ENCODE data around the gene MVB12B.

The MVB12B gene

GRCh38 chr9:126363847-126364671 is 37.4 kb downstream of the MVB12B start:
- no peak for DNase-seq (ENCODE audit: low read depth)

GRCh38 chr9:126365780-126366179 is 39.2 kb downstream of the MVB12B start:
- DNase-seq (ENCODE audit: low read depth), result no peak

- no peak for DNase-seq (ENCODE audit: low read depth)
These were observed 39.9 kb downstream of the MVB12B start for GRCh38 chr9:126366366-126367011.

- no peak for DNase-seq (ENCODE audit: low read depth)
These were observed 40.5 kb downstream of the MVB12B start for GRCh38 chr9:126367139-126367538.

GRCh38 chr9:126367616-126368015 is 41.0 kb downstream of the MVB12B start:
- DNase-seq (ENCODE audit: low read depth), result no peak

GRCh38 chr9:126368020-126368419 is 41.4 kb downstream of the MVB12B start:
- no peak for DNase-seq (ENCODE audit: low read depth)

GRCh38 chr9:126371007-126371870 is 44.6 kb downstream of the MVB12B start:
- DNase-seq (ENCODE audit: low read depth), result no peak

GRCh38 chr9:126372716-126373115 is 46.1 kb downstream of the MVB12B start:
- DNase-seq (ENCODE audit: low read depth), result no peak

- DNase-seq (ENCODE audit: low read depth), result no peak
These were observed 46.6 kb downstream of the MVB12B start for GRCh38 chr9:126373241-126373640.

GRCh38 chr9:126374366-126374781 is 47.7 kb downstream of the MVB12B start:
- DNase-seq (ENCODE audit: low read depth), result no peak

- no peak for DNase-seq (ENCODE audit: low read depth)
These were observed 48.8 kb downstream of the MVB12B start for GRCh38 chr9:126375386-126375785.

GRCh38 chr9:126376311-126377175 is 49.9 kb downstream of the MVB12B start:
- DNase-seq (ENCODE audit: low read depth), result no peak

- DNase-seq (ENCODE audit: low read depth), result no peak
These were observed 50.5 kb downstream of the MVB12B start for GRCh38 chr9:126377176-126377509.

GRCh38 chr9:126377536-126377935 is 50.9 kb downstream of the MVB12B start:
- DNase-seq (ENCODE audit: low read depth), result no peak

GRCh38 chr9:126378761-126379160 is 52.1 kb downstream of the MVB12B start:
- DNase-seq (ENCODE audit: low read depth), result no peak

GRCh38 chr9:126379661-126380360 is 53.2 kb downstream of the MVB12B start:
- DNase-seq (ENCODE audit: low read depth), result no peak

GRCh38 chr9:126380447-126380846 is 53.8 kb downstream of the MVB12B start:
- no peak for DNase-seq (ENCODE audit: low read depth)

GRCh38 chr9:126381195-126381594 is 54.6 kb downstream of the MVB12B start:
- no peak for DNase-seq (ENCODE audit: low read depth)

- no peak for DNase-seq (ENCODE audit: low read depth)
These were observed 56.9 kb downstream of the MVB12B start for GRCh38 chr9:126383406-126384046.

GRCh38 chr9:126384926-126385325 is 58.3 kb downstream of the MVB12B start:
- no peak for DNase-seq (ENCODE audit: low read depth)

GRCh38 chr9:126386088-126386487 is 59.5 kb downstream of the MVB12B start:
- DNase-seq (ENCODE audit: low read depth), result no peak

All from stimulated activated CD8-positive, alpha-beta memory T cell treated with anti-CD3 and anti-CD28 coated beads, Interleukin-15, amount 100 ng/mL, for 24 hours (primary cell).